Measurements from ENCODE around the gene AMPD2. TPM values are rescaled to one million over a fixed set of nuclear protein-coding genes. Genes with fewer than 3 reads are reported as not detected.
A peak's percentile ranks its signal among the peaks of the same experiment; 100 is the strongest.

The AMPD2 gene
- total and polyA plus RNA-seq, 2 of the 8 experiments (the other 6 are each of a cell fraction or from before 2014, with no cell fraction given), result 37.2 to 67.7 TPM

DNA sequence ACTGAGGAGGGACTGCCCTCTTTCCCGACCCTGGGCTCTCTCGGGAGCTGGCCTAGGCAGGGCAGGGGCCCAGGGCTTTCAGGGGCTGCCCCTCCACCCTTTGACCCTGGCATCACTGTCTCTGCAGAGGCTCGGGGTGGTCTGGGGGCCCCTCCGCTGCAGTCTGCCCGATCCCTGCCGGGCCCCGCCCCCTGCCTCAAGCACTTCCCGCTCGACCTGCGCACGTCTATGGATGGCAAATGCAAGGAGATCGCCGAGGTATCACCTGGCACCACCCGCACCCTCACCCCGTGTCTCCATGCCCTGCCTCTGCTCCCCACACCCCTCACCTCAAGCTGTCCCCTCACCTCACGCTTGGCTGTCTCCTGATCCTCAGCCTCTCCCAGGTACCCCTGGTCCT is 5.5 kb downstream of the AMPD2 start:
- CTCF ChIA-PET (ENCODE audit: partially characterized antibody), result interaction anchor here (1.0 to 10.4 kb wide), 10 partner anchors 12 to 147 kb away, joined by 3 to 73 read pairs (median 6); partner anchors contain the start of gene GNAI3
- H2BK120ac ChIP-seq (replicated peaks; ENCODE audit: low read depth, low read length), result no peak overlapping the region
- 0 out of 2 replicates have a peak overlapping the region, but pooled peaks have one; percentile 53 for H2AK5ac ChIP-seq (ENCODE audit: low read depth, low read length)
- peak overlapping the region in 1 of 4 experiments; percentile 7; a peak in 1 of 7 replicates for H3K9ac ChIP-seq (replicated peaks in 1 of 4; ENCODE audit: extremely low read depth in 1 of 4, low read depth in 3 of 4, low read length in 3 of 4)
- no peak overlapping the region for H3K4ac ChIP-seq (replicated peaks; ENCODE audit: insufficient read length, low read depth, low read length)
- POLR2A ChIA-PET (ENCODE audit: partially characterized antibody), result interaction anchor here (1.3 to 3.0 kb wide), 4 partner anchors 8 to 76 kb away, joined by 3 to 16 read pairs (median 9); partner anchors contain the start of gene GNAI3
- FAIRE-seq, result no peak
- peaks cover 17% of the 10 kb centered on the region for H3K79me1 ChIP-seq (ENCODE audit: low read depth, low read length)
- H4K8ac ChIP-seq (ENCODE audit: extremely low read depth, insufficient read depth, low read length), result peak overlapping the region; percentile 71; the same call in 1 of the 2 replicates
- WGBS, 2 experiments (ENCODE audit: extremely low coverage in 1 of 2, insufficient coverage in 1 of 2, insufficient read length in 1 of 2, insufficient replicate concordance in 2 of 2, low coverage in 1 of 2, low lambda C conversion rate in 2 of 2, missing lambda C conversion rate in 1 of 2), result 72% methylated on average over 3 of the region's 16 CpGs; no CpG with 5 or more reads in 1 of the 2 experiments
- H3K56ac ChIP-seq (replicated peaks; ENCODE audit: insufficient read length, low read depth, low read length), result no peak overlapping the region
- H4K20me1 ChIP-seq (replicated peaks in 1 of 2; ENCODE audit: control insufficient read depth in 1 of 2, insufficient read depth in 2 of 2, low read length in 2 of 2), result peaks cover 5 to 34% of the 10 kb centered on the region in 2 experiments
- H3K79me2 ChIP-seq (ENCODE audit: control insufficient read depth in 1 of 2, insufficient read depth in 2 of 2, low read length in 2 of 2), result peaks cover 0 to 37% of the 10 kb centered on the region in 2 experiments; a peak in 2 of 4 replicates
- no peak overlapping the region for H3K23ac ChIP-seq (ENCODE audit: insufficient read length)
- H3K4me3 ChIP-seq (ENCODE audit: extremely low read depth in 1 of 4, insufficient read depth in 2 of 4, low read depth in 3 of 4, low read length in 4 of 4), result no peak overlapping the region
- H3K27ac ChIP-seq (ENCODE audit: low read depth, low read length), result no peak overlapping the region
- peaks cover 0 to 9% (median 5%) of the 10 kb centered on the region in 4 experiments; a peak in 5 of 7 replicates for H3K4me1 ChIP-seq (replicated peaks in 1 of 4; ENCODE audit: control insufficient read depth in 3 of 4, insufficient read depth in 4 of 4, low read length in 3 of 4)
- no peak overlapping the region for H3K14ac ChIP-seq (ENCODE audit: insufficient read length)
- H2BK12ac ChIP-seq (ENCODE audit: low read depth, low read length), result no peak overlapping the region
- no peaks in the 10 kb centered on the region for H3K9me3 ChIP-seq (ENCODE audit: insufficient read depth in 2 of 2, low read depth in 1 of 2, low read length in 1 of 2)
- peaks cover 6% of the 10 kb centered on the region for H3K23me2 ChIP-seq (ENCODE audit: low read depth, low read length)
- no peak for DNase-seq (ENCODE audit: low read depth in 1 of 2, low spot score in 2 of 2)
- no peak overlapping the region for H3K18ac ChIP-seq (ENCODE audit: extremely low read depth, low read length)
- H4K5ac ChIP-seq (ENCODE audit: insufficient read length, low read depth, low read length), result no peak overlapping the region
- H3K36me3 ChIP-seq (ENCODE audit: control insufficient read depth in 2 of 4, insufficient read depth in 4 of 4, low read length in 3 of 4), result peaks cover 11 to 27% (median 19%) of the 10 kb centered on the region in 4 experiments; a peak in 7 of 8 replicates
- no peak overlapping the region for H2BK15ac ChIP-seq (ENCODE audit: low read length)
- no peak overlapping the region for H2BK5ac ChIP-seq (ENCODE audit: low read depth, low read length)
- no peak overlapping the region for H4K91ac ChIP-seq (replicated peaks; ENCODE audit: insufficient read length, low read length)
- H3K4me2 ChIP-seq (ENCODE audit: insufficient read depth in 1 of 2, low read depth in 2 of 2, low read length in 2 of 2), result no peak overlapping the region
- no peaks in the 10 kb centered on the region for H3K27me3 ChIP-seq (replicated peaks in 1 of 4; ENCODE audit: control insufficient read depth in 3 of 4, extremely low read depth in 1 of 4, insufficient read depth in 3 of 4, low read length in 3 of 4)
- H2AFZ ChIP-seq (ENCODE audit: low read length), result no peak overlapping the region
- no peak overlapping the region for H2BK20ac ChIP-seq (ENCODE audit: low read length)
- TF ChIP-seq PHF8 (conservative IDR thresholded peaks at IDR 0.05; ENCODE audit: low read depth, low read length) (no peak), TBP (IDR thresholded peaks at IDR 0.05; ENCODE audit: low read depth, low read length) (no peak), EP300 (IDR thresholded peaks at IDR 0.05; ENCODE audit: borderline replicate concordance in 1 of 2, low read depth in 2 of 2, low read length in 2 of 2) (no peak), CBX5 (IDR thresholded peaks at IDR 0.05; ENCODE audit: low read depth, low read length) (no peak), SRF (IDR thresholded peaks at IDR 0.05; ENCODE audit: low read depth, low read length) (no peak), SAP30 (IDR thresholded peaks at IDR 0.05; ENCODE audit: insufficient read depth, insufficient replicate concordance, low read length) (no peak), CHD1 (IDR thresholded peaks at IDR 0.05; ENCODE audit: low read depth, low read length) (no peak), JUND (IDR thresholded peaks at IDR 0.05; ENCODE audit: low read length) (no peak)
- TF ChIP-seq, protein P1, sequence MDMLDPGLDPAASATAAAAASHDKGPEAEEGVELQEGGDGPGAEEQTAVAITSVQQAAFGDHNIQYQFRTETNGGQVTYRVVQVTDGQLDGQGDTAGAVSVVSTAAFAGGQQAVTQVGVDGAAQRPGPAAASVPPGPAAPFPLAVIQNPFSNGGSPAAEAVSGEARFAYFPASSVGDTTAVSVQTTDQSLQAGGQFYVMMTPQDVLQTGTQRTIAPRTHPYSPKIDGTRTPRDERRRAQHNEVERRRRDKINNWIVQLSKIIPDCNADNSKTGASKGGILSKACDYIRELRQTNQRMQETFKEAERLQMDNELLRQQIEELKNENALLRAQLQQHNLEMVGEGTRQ (IDR thresholded peaks at IDR 0.05; ENCODE audit: low read length), result no peak
- TF ChIP-seq, protein P2, sequence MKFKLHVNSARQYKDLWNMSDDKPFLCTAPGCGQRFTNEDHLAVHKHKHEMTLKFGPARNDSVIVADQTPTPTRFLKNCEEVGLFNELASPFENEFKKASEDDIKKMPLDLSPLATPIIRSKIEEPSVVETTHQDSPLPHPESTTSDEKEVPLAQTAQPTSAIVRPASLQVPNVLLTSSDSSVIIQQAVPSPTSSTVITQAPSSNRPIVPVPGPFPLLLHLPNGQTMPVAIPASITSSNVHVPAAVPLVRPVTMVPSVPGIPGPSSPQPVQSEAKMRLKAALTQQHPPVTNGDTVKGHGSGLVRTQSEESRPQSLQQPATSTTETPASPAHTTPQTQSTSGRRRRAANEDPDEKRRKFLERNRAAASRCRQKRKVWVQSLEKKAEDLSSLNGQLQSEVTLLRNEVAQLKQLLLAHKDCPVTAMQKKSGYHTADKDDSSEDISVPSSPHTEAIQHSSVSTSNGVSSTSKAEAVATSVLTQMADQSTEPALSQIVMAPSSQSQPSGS (IDR thresholded peaks at IDR 0.05; ENCODE audit: low read length), result no peak

Data from H1 (cell line).